HG02571 (cell line): ENCODE results near the gene FBLN5.

ENCODE experiments used
- ATAC-seq: cut with Tn5 transposase; IDR thresholded peaks from one replicate; pipeline ENCODE4 v1.9.1; 2021; ENCODE audit warnings: mild to moderate bottlenecking, moderate library complexity; ENCODE audit not compliant: unreplicated experiment

The FBLN5 gene

GRCh38 chr14:91946622-91947474 lies 646 bp downstream of the FBLN5 start:
- ATAC-seq: no peak

- no peak for ATAC-seq
Observed at GRCh38 chr14:91945751-91946621, 1.5 kb downstream of the FBLN5 start.

- no peak for ATAC-seq
Observed at GRCh38 chr14:91942946-91943345, 4.5 kb downstream of the FBLN5 start.

GRCh38 chr14:91942128-91942527 lies 5.4 kb downstream of the FBLN5 start:
- ATAC-seq: no peak

- no peak for ATAC-seq
Observed at GRCh38 chr14:91940209-91940608, 7.3 kb downstream of the FBLN5 start.

GRCh38 chr14:91935586-91935985 lies 11.9 kb downstream of the FBLN5 start:
- ATAC-seq: no peak

- ATAC-seq: no peak
Observed at GRCh38 chr14:91934554-91935285, 12.8 kb downstream of the FBLN5 start.

- no peak for ATAC-seq
Observed at GRCh38 chr14:91931478-91932088, 15.9 kb downstream of the FBLN5 start.

- no peak for ATAC-seq
Observed at GRCh38 chr14:91929700-91930099, 17.8 kb downstream of the FBLN5 start.

- ATAC-seq: no peak
Observed at GRCh38 chr14:91927800-91928199, 19.7 kb downstream of the FBLN5 start.

- no peak for ATAC-seq
Observed at GRCh38 chr14:91927191-91927590, 20.3 kb downstream of the FBLN5 start.

GRCh38 chr14:91926131-91926890 lies 21.2 kb downstream of the FBLN5 start:
- no peak for ATAC-seq

- no peak for ATAC-seq
Observed at GRCh38 chr14:91925727-91926121, 21.8 kb downstream of the FBLN5 start.

- no peak for ATAC-seq
Observed at GRCh38 chr14:91925001-91925726, 22.3 kb downstream of the FBLN5 start.

GRCh38 chr14:91920526-91920925 lies 27.0 kb downstream of the FBLN5 start:
- ATAC-seq: no peak

- ATAC-seq: no peak
Observed at GRCh38 chr14:91919814-91920213, 27.7 kb downstream of the FBLN5 start.

GRCh38 chr14:91918186-91918883 lies 29.2 kb downstream of the FBLN5 start:
- no peak for ATAC-seq

- ATAC-seq: no peak
Observed at GRCh38 chr14:91912035-91912434, 35.5 kb downstream of the FBLN5 start.
